Spleen (tissue), 11 donors: ENCODE measurements around the gene AFF1. TPM values are rescaled to one million over a fixed set of nuclear protein-coding genes. Genes with fewer than 3 reads are reported as not detected.

Experiments used
- DNase-seq: peaks from one replicate; pipeline ENCODE4 v3.0.0-alpha.2; 2020
- H3K27ac ChIP-seq, 8 donors: fragments of 200-600 bp; sonication (generic) in 7 of 8; 1 replicate in 4 of 8; 2 replicates in 4 of 8; pipeline versions ENCODE4 v1.5.0 to v1.8.0; 2016 to 2021; ENCODE audit warnings: inconsistent platforms in 4 of 8, mild to moderate bottlenecking in 4 of 8, moderate library complexity in 1 of 8
- H3K27me3 ChIP-seq, 7 donors: fragments of 200-600 bp; sonication (generic) in 6 of 7; replicated peaks in 1 of 7; 1 replicate in 4 of 7; 2 replicates in 3 of 7; pipeline versions ENCODE4 v1.5.0 to v1.8.0; 2016 to 2021; ENCODE audit warnings: inconsistent platforms in 3 of 7, mild to moderate bottlenecking in 1 of 7
- H3K36me3 ChIP-seq, 6 donors: fragments of 200-600 bp; sonication (generic) in 5 of 6; 1 replicate in 4 of 6; 2 replicates in 2 of 6; pipeline versions ENCODE4 v1.5.0 to v1.8.0; 2016 to 2021; ENCODE audit warnings: inconsistent platforms in 2 of 6
- H3K4me1 ChIP-seq, 6 donors: fragments of 200-600 bp; sonication (generic) in 5 of 6; 1 replicate in 3 of 6; 2 replicates in 3 of 6; pipeline versions ENCODE4 v1.5.0 to v1.8.0; 2016 to 2021; ENCODE audit warnings: inconsistent platforms in 3 of 6
- H3K4me3 ChIP-seq, 8 donors: fragments of 200-600 bp; sonication (generic) in 7 of 8; 1 replicate in 4 of 8; 2 replicates in 4 of 8; pipeline versions ENCODE4 v1.5.0 to v1.8.0; 2016 to 2021; ENCODE audit warnings: inconsistent platforms in 4 of 8, mild to moderate bottlenecking in 4 of 8, moderate library complexity in 2 of 8
- H3K9me3 ChIP-seq, 8 donors: fragments of 200-600 bp; sonication (generic) in 7 of 8; 1 replicate in 4 of 8; 2 replicates in 4 of 8; pipeline versions ENCODE4 v1.5.0 to v1.8.0; 2016 to 2021; ENCODE audit warnings: inconsistent platforms in 4 of 8
- CTCF ChIP-seq, 11 experiments: fragments of 200-600 bp in 7 of 11; fragments of 450-650 bp in 4 of 11; sonication (generic) in 4 of 11; IDR thresholded peaks in 8 of 11; conservative IDR thresholded peaks in 3 of 11; 1 replicate in 7 of 11; 2 replicates in 4 of 11; pipeline versions ENCODE4 v1.4.0 to v1.8.0; 2016 to 2021; ENCODE audit warnings: antibody characterized with exemption in 11 of 11, inconsistent platforms in 4 of 11, mild to moderate bottlenecking in 1 of 11
- POLR2A ChIP-seq, 3 donors: fragments of 450-650 bp; IDR thresholded peaks; one replicate each; pipeline ENCODE4 v1.5.1; 2017; ENCODE audit warnings: antibody characterized with exemption in 3 of 3, mild to moderate bottlenecking in 1 of 3
- POLR2AphosphoS5 ChIP-seq, 3 donors: sonication (generic); formaldehyde crosslinking; IDR thresholded peaks; one replicate each; pipeline ENCODE4 v1.5.1; 2017; ENCODE audit warnings: antibody characterized with exemption in 3 of 3
- WGBS, 5 donors: extraction: QIAGEN DNeasy Blood & Tissue Kit in 3 of 5; methylation state at CpG; one replicate each; pipeline versions ENCODE4 v1.1.5 to v1.1.7; 2013 to 2018; 5-methylcytosine and 5-hydroxymethylcytosine counted together
- intact Hi-C: fragments of 100-400 bp; cut with DNase I; formaldehyde crosslinking; loops from one replicate; pipeline ENCODE4 v1.15.0; 2023; ENCODE audit warnings: low total_unique reads
- polyA plus RNA-seq, 3 donors: library from polyadenylated mRNA; stranded (reverse); fragments of 200-250 nt; gene quantifications; one replicate each; pipeline ENCODE4 v1.2.1, GENCODE V29; 2013
- total RNA-seq, 7 donors: library from RNA; depleted of rRNA in 3 of 7; stranded (reverse); fragments of >200 nt in 3 of 7; fragmentation: NEBNext Ultra II Directional in 4 of 7; extraction: Animal tissue kit (Norgen Biotek cat#: 25700) in 4 of 7; gene quantifications; one replicate each; pipeline versions ENCODE4 v1.1.0 to v1.2.1, GENCODE V29; 2016 to 2021
- donor health status: healthy with polysubstance abuse.
- donor health status: DM: no; HTN: no; CAD: no; lungs with moderate emphysema.
- donor health status: DM: no; HTN: no; CAD: no.
- donor health status: Bipolar disorder and iron deficiency.
- donor health status: healthy.
- donor health status: DM: no; HTN: no; CAD: no.
- donor health status: DM: yes; HTN: yes; CAD: no.

Gene AFF1
- total and polyA plus RNA-seq, 10 donors, result 4.4 to 119 (median 80.8) TPM

DNA sequence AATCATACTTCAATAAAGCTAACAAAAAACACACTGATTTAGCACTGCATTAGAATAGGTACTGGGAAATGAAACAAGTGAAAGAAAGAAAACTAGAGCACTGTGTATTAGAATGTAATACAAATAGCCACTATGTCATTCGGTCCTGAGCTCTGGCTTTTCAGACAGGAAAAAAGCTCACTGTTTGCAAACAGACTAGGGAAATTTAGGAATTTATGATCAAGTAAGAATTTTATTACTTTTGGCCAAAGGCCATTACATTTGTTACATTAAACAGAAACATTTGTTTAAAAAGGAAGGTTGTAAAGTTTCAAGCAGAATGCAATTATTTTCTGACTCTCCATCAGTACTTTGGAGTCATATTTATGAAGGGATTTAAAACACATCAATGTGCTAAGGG lies 216.9 kb downstream of the AFF1 start:
- no peak overlapping the region for H3K27ac ChIP-seq
- no peak for TF ChIP-seq POLR2A (IDR thresholded peaks at IDR 0.05)
- no peak for TF ChIP-seq POLR2AphosphoS5 (IDR thresholded peaks at IDR 0.05)
- no peak for TF ChIP-seq CTCF (IDR thresholded peaks at IDR 0.05 in 8 of 11, conservative IDR thresholded peaks at IDR 0.05 in 3 of 11)
- no peaks in the 10 kb centered on the region for H3K9me3 ChIP-seq
- H3K27me3 ChIP-seq, result no peaks in the 10 kb centered on the region
- no peak for DNase-seq
- no peaks in the 10 kb centered on the region for H3K36me3 ChIP-seq
- WGBS, 5 donors, result 85 to 100% (median 92%) methylated on average over 1 of the region's 1 CpG
- no peak overlapping the region for H3K4me3 ChIP-seq
- intact Hi-C loops, result loop anchor here (5.0 kb wide), 1 partner anchor 86 kb away; no protein-coding TSS in a partner anchor
- peaks cover 0 to 3% (median 0%) of the 10 kb centered on the region in 6 donors for H3K4me1 ChIP-seq

DNA sequence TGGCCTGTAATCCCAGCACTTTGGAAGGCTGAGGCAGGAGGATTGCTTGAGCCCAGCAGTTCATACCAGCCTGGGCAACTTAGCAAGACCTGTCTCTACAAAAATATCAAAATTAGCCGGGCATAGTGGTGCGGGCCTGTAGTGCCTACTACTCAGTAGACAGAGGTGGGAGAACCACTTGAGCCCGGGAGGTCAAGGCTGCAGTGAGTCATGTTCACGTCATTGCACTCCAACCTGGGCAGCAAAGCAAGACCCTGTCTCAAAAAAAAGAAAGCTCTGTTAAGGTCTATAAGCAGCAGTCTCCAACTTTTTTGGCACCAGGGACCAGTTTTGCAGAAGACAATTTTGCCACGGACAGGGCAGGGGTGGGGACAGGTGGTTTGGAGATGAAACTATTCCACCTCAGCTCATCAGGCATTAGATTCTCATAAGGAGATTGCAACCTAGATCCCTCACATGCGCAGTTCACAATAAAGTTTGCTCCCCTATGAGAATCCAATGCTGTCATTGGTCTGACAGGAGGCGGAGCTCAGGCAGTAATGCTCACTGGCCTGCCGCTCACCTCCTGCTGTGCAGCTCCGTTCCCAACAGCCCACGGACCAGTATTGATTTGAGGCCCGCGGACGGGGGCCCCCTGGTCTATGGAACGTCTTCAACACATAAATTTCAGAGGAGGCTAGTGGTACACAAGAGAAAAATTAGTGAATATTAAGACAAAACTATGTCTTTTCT lies 217.7 kb downstream of the AFF1 start:
- H3K36me3 ChIP-seq, result no peaks in the 10 kb centered on the region
- no peaks in the 10 kb centered on the region for H3K27me3 ChIP-seq
- peaks cover 0 to 3% (median 0%) of the 10 kb centered on the region in 6 donors for H3K4me1 ChIP-seq
- 85 to 93% (median 90%) methylated on average over 14 of the region's 14 CpGs for WGBS, 5 donors
- TF ChIP-seq CTCF (IDR thresholded peaks at IDR 0.05 in 8 of 11, conservative IDR thresholded peaks at IDR 0.05 in 3 of 11), result no peak
- no peak for TF ChIP-seq POLR2AphosphoS5 (IDR thresholded peaks at IDR 0.05)
- TF ChIP-seq POLR2A (IDR thresholded peaks at IDR 0.05), result no peak
- no peak overlapping the region for H3K4me3 ChIP-seq
- no peaks in the 10 kb centered on the region for H3K9me3 ChIP-seq
- intact Hi-C loops, result loop anchor here (5.0 kb wide), 1 partner anchor 85 kb away; no protein-coding TSS in a partner anchor
- no peak for DNase-seq
- H3K27ac ChIP-seq, result no peak overlapping the region

- DNase-seq, result no peak
- Histone ChIP-seq H3K4me3 (no peak overlapping the region), H3K4me1 (peaks cover 0 to 3% (median 0%) of the 10 kb centered on the region in 6 donors), H3K27me3 (no peaks in the 10 kb centered on the region), H3K36me3 (no peaks in the 10 kb centered on the region), H3K27ac (no peak overlapping the region), H3K9me3 (no peaks in the 10 kb centered on the region)
- intact Hi-C loops, result loop anchor here (5.0 kb wide), 1 partner anchor 84 kb away; no protein-coding TSS in a partner anchor
- WGBS, 5 donors, result 64 to 96% (median 91%) methylated on average over 4 of the region's 4 CpGs
- no peak for TF ChIP-seq CTCF (IDR thresholded peaks at IDR 0.05 in 8 of 11, conservative IDR thresholded peaks at IDR 0.05 in 3 of 11)
- no peak for TF ChIP-seq POLR2A (IDR thresholded peaks at IDR 0.05)
- TF ChIP-seq POLR2AphosphoS5 (IDR thresholded peaks at IDR 0.05), result no peak
Measured at GRCh38 chr4:87153078-87153870, 218.5 kb downstream of the AFF1 start.

- Histone ChIP-seq H3K27ac (no peak overlapping the region), H3K4me1 (no peaks in the 10 kb centered on the region), H3K27me3 (no peaks in the 10 kb centered on the region), H3K4me3 (no peak overlapping the region), H3K36me3 (peaks cover 0 to 77% (median 21%) of the 10 kb centered on the region in 6 donors), H3K9me3 (no peaks in the 10 kb centered on the region)
- WGBS, 5 donors, result 95 to 100% (median 97%) methylated on average over 1 of the region's 1 CpG
- intact Hi-C loops, result no loop called here
- no peak for TF ChIP-seq POLR2AphosphoS5 (IDR thresholded peaks at IDR 0.05)
- no peak for TF ChIP-seq CTCF (IDR thresholded peaks at IDR 0.05 in 8 of 11, conservative IDR thresholded peaks at IDR 0.05 in 3 of 11)
- TF ChIP-seq POLR2A (IDR thresholded peaks at IDR 0.05), result no peak
- no peak for DNase-seq
Measured at GRCh38 chr4:87165892-87166291, 231.1 kb downstream of the AFF1 start.
